PC-3 (cell line): ENCODE results near the gene TNNT1. TPM values are rescaled to one million over a fixed set of nuclear protein-coding genes. Genes with fewer than 3 reads are reported as not detected.
A peak's percentile ranks its signal among the peaks of the same experiment; 100 is the strongest.

ENCODE experiments used
- ATAC-seq: fragments of 200-7000 bp; cut with Tn5 transposase; 2 replicates; pipeline ENCODE4 v1.9.1; 2020; ENCODE audit warnings: mild to moderate bottlenecking, moderate library complexity
- BruUV-seq: library from RNA; stranded (reverse); fragments of 400-500 nt; replicated peaks from 2 replicates; lab custom pipeline; 2021; lab: Mats Ljungman, UMichigan
- CTCF ChIA-PET: fragments of 300-600 bp; sonication (Branson Sonifier 250); formaldehyde crosslinking; loops from one replicate; lab custom pipeline; 2022; ENCODE audit warnings: antibody characterized with exemption; lab: Charles Lee
- POLR2A ChIA-PET: fragments of 300-600 bp; sonication (Branson Sonifier 250); formaldehyde crosslinking; loops from one replicate; lab custom pipeline; 2022; ENCODE audit warnings: antibody characterized with exemption; ENCODE audit not compliant: unreplicated experiment; lab: Charles Lee
- DNase-seq: peaks from one replicate; pipeline ENCODE4 v3.0.0-alpha.2; 2015
- H2AFZ ChIP-seq: fragments of 300-600 bp; sonication (generic); 2 replicates; pipeline ENCODE4 v1.6.0; 2016; ENCODE audit warnings: antibody characterized with exemption, low read length
- H3F3A ChIP-seq: fragments of 300-600 bp; sonication (generic); one replicate; pipeline ENCODE4 v1.6.0; 2017; ENCODE audit warnings: antibody characterized with exemption, low read length, control low read depth, mild to moderate bottlenecking; ENCODE audit not compliant: unreplicated experiment
- H3K27ac ChIP-seq: fragments of 300-600 bp; sonication (generic); 2 replicates; pipeline ENCODE4 v1.5.1; 2016; ENCODE audit warnings: mild to moderate bottlenecking, low read length
- H3K27me3 ChIP-seq: fragments of 300-600 bp; sonication (generic); 2 replicates; pipeline ENCODE4 v1.6.1; 2016; ENCODE audit warnings: low read length, mixed read lengths
- H3K36me3 ChIP-seq: fragments of 300-600 bp; sonication (generic); 2 replicates; pipeline ENCODE4 v1.6.1; 2016; ENCODE audit warnings: low read depth, mixed run types, low read length, mixed read lengths
- H3K4me1 ChIP-seq: fragments of 300-600 bp; sonication (generic); 2 replicates; pipeline ENCODE4 v1.5.1; 2016; ENCODE audit warnings: low read length; ENCODE audit not compliant: insufficient read depth
- H3K4me2 ChIP-seq: fragments of 300-600 bp; sonication (generic); 2 replicates; pipeline ENCODE4 v1.6.0; 2016; ENCODE audit warnings: low read length
- H3K4me3 ChIP-seq: fragments of 300-600 bp; sonication (generic); 2 replicates; pipeline ENCODE4 v1.5.1; 2016; ENCODE audit warnings: mild to moderate bottlenecking, low read length, mixed read lengths
- H3K79me2 ChIP-seq: fragments of 300-600 bp; sonication (generic); 2 replicates; pipeline ENCODE4 v1.6.1; 2017; ENCODE audit warnings: low read length, mixed read lengths
- H3K9ac ChIP-seq: fragments of 300-600 bp; sonication (generic); 2 replicates; pipeline ENCODE4 v1.6.0; 2016; ENCODE audit warnings: mild to moderate bottlenecking, low read length
- H3K9me2 ChIP-seq: fragments of 300-600 bp; sonication (generic); replicated peaks from 2 replicates; pipeline ENCODE4 v1.6.1; 2016; ENCODE audit warnings: mixed run types, low read length, mixed read lengths
- H3K9me3 ChIP-seq: fragments of 300-600 bp; sonication (generic); 2 replicates; pipeline ENCODE4 v1.6.1; 2016; ENCODE audit warnings: low read length, mixed read lengths
- H4K20me1 ChIP-seq: fragments of 300-600 bp; sonication (generic); 2 replicates; pipeline ENCODE4 v1.6.1; 2016; ENCODE audit warnings: low read length, mixed read lengths
- EZH2 ChIP-seq: fragments of 300-600 bp; sonication (generic); IDR thresholded peaks from one replicate; pipeline ENCODE4 v1.6.1; 2017; ENCODE audit warnings: antibody characterized with exemption, mild to moderate bottlenecking, low read length; ENCODE audit not compliant: unreplicated experiment
- EZH2phosphoT487 ChIP-seq: fragments of 300-600 bp; sonication (generic); IDR thresholded peaks from 2 replicates; pipeline ENCODE4 v1.6.1; 2018; ENCODE audit warnings: mild to moderate bottlenecking, antibody characterized with exemption, low read length, borderline replicate concordance
- intact Hi-C: fragments of 100-400 bp; cut with micrococcal nuclease; formaldehyde crosslinking; loops from 2 replicates; pipeline ENCODE4 v1.9.0; 2023
- total RNA-seq: library from RNA; depleted of rRNA; stranded (reverse); fragments of >200 nt; gene quantifications from 2 replicates; pipeline ENCODE4 v1.2.3, GENCODE V29; 2014
- TF ChIP-seq, protein P1 (sequence below): fragments of 300-600 bp; sonication (generic); conservative IDR thresholded peaks from 2 replicates; pipeline ENCODE4 v1.5.1; 2017; ENCODE audit warnings: antibody characterized with exemption, low read depth, mild to moderate bottlenecking, low read length

The TNNT1 gene
- total RNA-seq, 1 experiment from 2014 or later = 266 TPM

- Histone ChIP-seq H3K4me2 (no peak overlapping the region), H3K9me3 (no peaks in the 10 kb centered on the region), H3K4me1 (peaks cover 4% of the 10 kb centered on the region), H3K9me2 (no peaks in the 10 kb centered on the region), H3K79me2 (no peaks in the 10 kb centered on the region), H3F3A (peaks cover 5% of the 10 kb centered on the region), H3K36me3 (no peaks in the 10 kb centered on the region), H3K27me3 (no peaks in the 10 kb centered on the region), H3K27ac (no peak overlapping the region), H4K20me1 (no peaks in the 10 kb centered on the region), H3K9ac (no peak overlapping the region), H2AFZ (no peak overlapping the region), H3K4me3 (no peak overlapping the region)
- ATAC-seq (no peak), DNase-seq (no peak)
- intact Hi-C loops = no loop called here
- BruUV-seq = no TSS peak
- ChIA-PET CTCF (no interaction called here), POLR2A (no interaction called here)
- no peak for TF ChIP-seq EZH2
- TF ChIP-seq, protein P1, sequence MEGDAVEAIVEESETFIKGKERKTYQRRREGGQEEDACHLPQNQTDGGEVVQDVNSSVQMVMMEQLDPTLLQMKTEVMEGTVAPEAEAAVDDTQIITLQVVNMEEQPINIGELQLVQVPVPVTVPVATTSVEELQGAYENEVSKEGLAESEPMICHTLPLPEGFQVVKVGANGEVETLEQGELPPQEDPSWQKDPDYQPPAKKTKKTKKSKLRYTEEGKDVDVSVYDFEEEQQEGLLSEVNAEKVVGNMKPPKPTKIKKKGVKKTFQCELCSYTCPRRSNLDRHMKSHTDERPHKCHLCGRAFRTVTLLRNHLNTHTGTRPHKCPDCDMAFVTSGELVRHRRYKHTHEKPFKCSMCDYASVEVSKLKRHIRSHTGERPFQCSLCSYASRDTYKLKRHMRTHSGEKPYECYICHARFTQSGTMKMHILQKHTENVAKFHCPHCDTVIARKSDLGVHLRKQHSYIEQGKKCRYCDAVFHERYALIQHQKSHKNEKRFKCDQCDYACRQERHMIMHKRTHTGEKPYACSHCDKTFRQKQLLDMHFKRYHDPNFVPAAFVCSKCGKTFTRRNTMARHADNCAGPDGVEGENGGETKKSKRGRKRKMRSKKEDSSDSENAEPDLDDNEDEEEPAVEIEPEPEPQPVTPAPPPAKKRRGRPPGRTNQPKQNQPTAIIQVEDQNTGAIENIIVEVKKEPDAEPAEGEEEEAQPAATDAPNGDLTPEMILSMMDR = no peak
- TF ChIP-seq EZH2phosphoT487 = no peak
Measured at GRCh38 chr19:55153652-55154264, 4.8 kb upstream of the TNNT1 start.

GRCh38 chr19:55152017-55152416, 3.0 kb upstream of the TNNT1 start:
- Histone ChIP-seq H3K4me1 (peaks cover 2% of the 10 kb centered on the region; the same call in 1 of the 2 replicates), H3K9me3 (no peaks in the 10 kb centered on the region), H3F3A (peaks cover 5% of the 10 kb centered on the region), H3K4me2 (no peak overlapping the region), H3K9ac (no peak overlapping the region), H3K4me3 (no peak overlapping the region), H2AFZ (peak overlapping the region; percentile 80), H4K20me1 (no peaks in the 10 kb centered on the region), H3K79me2 (no peaks in the 10 kb centered on the region), H3K36me3 (no peaks in the 10 kb centered on the region), H3K27me3 (no peaks in the 10 kb centered on the region), H3K27ac (peak overlapping the region; percentile 27; the same call in 1 of the 2 replicates), H3K9me2 (no peaks in the 10 kb centered on the region)
- intact Hi-C loops = no loop called here
- DNase-seq = peak; percentile 39
- no TSS peak for BruUV-seq
- CTCF ChIA-PET = no interaction called here
- TF ChIP-seq, protein P1 = no peak
- no peak for TF ChIP-seq EZH2phosphoT487
- no peak for TF ChIP-seq EZH2
- peak; percentile 6; the same call in 1 of the 2 replicates for ATAC-seq
- POLR2A ChIA-PET = no interaction called here

- POLR2A ChIA-PET = interaction anchor here (0.6 kb wide), 1 partner anchor 106 kb away, joined by 3 read pairs; no protein-coding TSS in a partner anchor
- H3K9ac ChIP-seq = no peak overlapping the region
- intact Hi-C loops = no loop called here
- TF ChIP-seq, protein P1 = no peak
- TF ChIP-seq EZH2 = no peak
- no peak for TF ChIP-seq EZH2phosphoT487
- no peak overlapping the region for H2AFZ ChIP-seq
- H4K20me1 ChIP-seq = no peaks in the 10 kb centered on the region
- H3K4me3 ChIP-seq = no peak overlapping the region
- H3K4me2 ChIP-seq = peak overlapping the region; percentile 94
- no peak overlapping the region for H3K27ac ChIP-seq
- 0 out of 2 replicates have a peak, but pooled peaks cover 3% of the 10 kb centered on the region for H3K79me2 ChIP-seq
- H3K27me3 ChIP-seq = no peaks in the 10 kb centered on the region
- H3K4me1 ChIP-seq = peaks cover 6% of the 10 kb centered on the region; the same call in 1 of the 2 replicates
- H3F3A ChIP-seq = peaks cover 5% of the 10 kb centered on the region
- DNase-seq = peak; percentile 15
- CTCF ChIA-PET = interaction anchor here (1.9 to 2.1 kb wide), 2 partner anchors 9 to 12 kb away, joined by 8 to 25 read pairs; no protein-coding TSS in a partner anchor
- H3K9me3 ChIP-seq = no peaks in the 10 kb centered on the region
- no TSS peak for BruUV-seq
- no peaks in the 10 kb centered on the region for H3K36me3 ChIP-seq
- ATAC-seq = no peak
- no peaks in the 10 kb centered on the region for H3K9me2 ChIP-seq
Measured at GRCh38 chr19:55147545-55148251, 1.3 kb downstream of the TNNT1 start.
